GM21515 (cell line): Measurements from ENCODE around the gene GLRA1.
"Not testable (repeated sequence)": the region's sequence is repeated elsewhere in the genome, so short reads cannot be mapped to it uniquely, and the experiment has no call there.

Experiments used
- ATAC-seq: cut with Tn5 transposase; IDR thresholded peaks from one replicate; pipeline ENCODE4 v1.9.1; 2021; ENCODE audit not compliant: unreplicated experiment

Gene GLRA1

DNA sequence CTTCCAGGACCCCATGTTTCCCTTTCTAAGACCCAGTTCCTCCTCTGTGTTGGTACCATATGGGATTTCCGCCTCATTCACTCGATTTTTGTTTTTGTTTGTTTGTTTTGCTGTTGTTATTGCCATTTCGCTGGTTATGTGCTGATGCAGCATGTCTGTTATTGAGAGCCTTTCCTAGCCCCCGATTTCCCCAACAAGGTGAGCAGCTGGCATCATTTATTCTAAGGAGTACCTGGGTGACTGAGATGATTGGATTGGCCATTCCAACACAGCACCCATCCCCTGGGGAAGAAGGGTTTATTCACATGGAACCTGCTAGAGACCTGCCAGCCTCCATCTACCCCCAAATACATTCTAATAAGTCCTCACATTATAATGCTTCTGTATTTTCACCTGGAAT is 2.7 kb downstream of the GLRA1 start:
- no peak for ATAC-seq

DNA sequence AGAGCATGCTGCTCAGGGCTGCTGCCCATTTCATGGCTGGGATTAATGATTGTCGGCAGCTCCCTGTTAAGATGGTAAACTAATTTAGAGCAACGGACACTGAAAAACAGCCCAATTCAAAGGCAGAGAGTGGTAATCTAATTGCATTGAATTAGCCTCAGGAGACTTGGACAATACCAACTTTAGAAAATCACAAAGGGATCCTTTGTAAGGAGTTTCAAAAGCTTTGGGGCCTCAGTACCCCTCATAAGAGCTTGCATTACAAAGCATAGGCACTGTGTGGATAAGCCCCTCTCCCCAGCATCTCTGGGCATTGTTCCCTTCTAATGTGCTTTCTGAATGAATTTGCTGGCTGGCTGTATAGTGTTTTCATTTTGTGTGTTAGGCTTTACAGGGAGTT is 6.7 kb downstream of the GLRA1 start:
- ATAC-seq, result no peak

DNA sequence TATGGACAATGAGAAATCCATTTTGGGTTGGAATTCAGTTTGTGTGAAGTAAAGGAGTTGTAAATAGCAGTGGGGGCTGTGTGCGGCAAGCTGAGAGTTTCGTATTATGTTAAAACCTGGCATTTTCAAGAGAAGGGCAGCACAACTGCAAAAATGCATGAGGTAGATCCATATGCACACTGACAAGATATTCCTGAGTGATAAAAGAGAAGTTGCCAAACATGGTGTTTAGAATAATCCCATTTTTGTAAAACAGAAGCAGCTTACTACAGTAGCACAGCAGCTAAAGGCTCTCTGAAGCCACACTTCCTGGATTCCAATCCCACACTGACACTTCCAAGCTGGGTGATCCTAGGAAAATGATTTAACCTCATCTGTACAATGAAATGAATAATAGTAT is 11.2 kb downstream of the GLRA1 start:
- no peak for ATAC-seq

GRCh38 chr5:151912360-151912759 is 12.3 kb downstream of the GLRA1 start:
- ATAC-seq, result no peak

GRCh38 chr5:151911011-151911410 is 13.6 kb downstream of the GLRA1 start:
- no peak for ATAC-seq

DNA sequence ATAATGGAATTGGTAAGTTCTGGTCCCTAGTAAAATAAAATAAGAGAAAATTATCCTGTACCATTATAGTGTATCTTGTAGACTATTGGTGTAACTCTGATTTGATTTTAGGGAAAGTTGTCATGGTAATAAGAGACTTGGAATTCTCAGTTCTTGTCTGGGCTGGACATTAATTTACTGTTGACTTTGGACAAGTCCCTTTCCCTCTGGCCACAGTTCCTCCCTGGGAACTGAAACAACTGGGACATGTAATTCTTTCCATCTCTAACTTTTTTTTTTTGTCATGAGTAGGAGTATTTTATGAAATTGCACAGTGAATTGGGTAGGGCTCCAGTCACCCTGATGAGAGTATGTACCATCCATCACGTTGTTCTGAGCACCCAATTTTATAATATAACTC is 15.0 kb downstream of the GLRA1 start:
- ATAC-seq, result no peak

GRCh38 chr5:151906246-151906645 is 18.4 kb downstream of the GLRA1 start:
- no peak for ATAC-seq

DNA sequence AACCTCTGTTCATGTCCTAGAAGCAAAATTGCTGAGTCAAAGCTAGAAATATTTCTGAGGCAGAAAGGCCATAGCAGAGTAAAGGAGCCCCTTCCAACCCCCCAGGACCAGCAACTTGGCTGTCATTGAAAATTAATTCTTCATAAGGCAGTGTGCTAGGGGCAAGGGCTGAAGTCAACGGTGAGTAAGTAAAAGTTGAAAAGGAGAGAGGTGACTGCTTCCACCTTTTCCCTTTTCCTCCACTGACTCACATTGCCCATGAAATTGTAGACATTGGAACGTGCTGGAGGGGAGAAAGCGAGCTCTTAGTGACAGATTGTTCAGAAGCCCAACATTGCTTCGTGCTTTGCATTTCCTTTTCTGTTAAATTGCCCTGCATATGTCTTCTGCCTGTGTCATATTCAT is 19.1 kb downstream of the GLRA1 start:
- no peak for ATAC-seq

DNA sequence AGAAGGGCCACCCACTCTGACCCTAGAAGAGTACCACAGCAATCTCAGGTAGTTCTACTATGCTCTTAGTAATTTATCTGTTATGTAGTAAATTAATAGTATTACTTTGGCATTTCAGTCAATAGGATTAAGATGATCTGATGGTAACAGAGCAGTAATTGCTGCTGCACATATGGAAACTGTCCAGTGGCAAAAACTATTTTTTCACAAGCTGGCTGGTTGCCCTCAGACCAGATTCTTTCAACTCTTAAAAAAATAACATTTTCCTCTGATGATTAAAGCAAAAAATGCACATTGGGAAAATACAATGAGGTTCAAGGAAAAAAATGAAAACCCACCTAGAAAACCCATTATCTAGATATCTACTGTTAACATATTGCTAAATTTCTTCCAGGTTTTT is 19.7 kb downstream of the GLRA1 start:
- ATAC-seq, result no peak

- ATAC-seq, result no peak
Observed at GRCh38 chr5:151904127-151904526, 20.5 kb downstream of the GLRA1 start.

DNA sequence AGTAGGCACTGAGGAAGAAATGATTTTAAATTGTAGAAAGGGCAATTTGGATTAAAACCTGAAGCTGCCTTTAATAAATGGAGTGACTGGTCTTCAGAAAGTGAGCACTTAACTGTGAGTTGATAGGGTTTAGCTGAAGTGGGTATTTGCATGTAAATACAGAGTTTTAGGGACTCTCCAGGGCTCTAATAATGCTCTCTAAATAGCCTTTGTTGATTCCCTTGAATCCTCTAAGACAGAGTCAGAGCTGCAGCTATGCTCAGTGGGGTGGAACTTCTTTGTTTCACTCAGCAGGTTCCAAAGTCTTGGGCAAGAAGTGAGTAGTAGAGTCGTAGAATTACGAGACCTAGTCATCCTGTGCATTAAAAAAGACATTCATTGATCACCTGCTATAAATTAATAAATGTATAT is 21.4 kb downstream of the GLRA1 start:
- ATAC-seq, result peak; percentile 96

GRCh38 chr5:151902215-151902614 is 22.4 kb downstream of the GLRA1 start:
- ATAC-seq, result peak; percentile 32

- ATAC-seq, result no peak
Observed at GRCh38 chr5:151901611-151902010, 23.0 kb downstream of the GLRA1 start.

DNA sequence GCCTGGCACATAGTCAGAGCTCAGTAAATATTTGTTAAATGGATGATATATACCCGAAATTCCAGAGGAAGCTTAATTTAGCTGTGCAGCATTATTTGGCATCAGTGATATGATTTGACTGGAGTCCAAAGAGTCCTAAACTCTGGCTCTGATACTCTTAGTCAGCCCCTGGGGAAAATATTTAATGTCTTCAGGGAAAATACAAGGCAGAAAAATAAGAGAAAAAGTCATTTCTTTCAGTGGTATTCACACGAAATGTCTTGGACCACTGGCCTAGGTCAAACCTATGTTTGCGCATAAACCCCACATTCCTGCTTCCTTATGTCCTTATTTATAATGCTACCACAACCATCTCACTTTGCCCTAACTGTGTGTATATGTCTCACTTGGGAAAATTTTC is 23.8 kb downstream of the GLRA1 start:
- no peak for ATAC-seq

DNA sequence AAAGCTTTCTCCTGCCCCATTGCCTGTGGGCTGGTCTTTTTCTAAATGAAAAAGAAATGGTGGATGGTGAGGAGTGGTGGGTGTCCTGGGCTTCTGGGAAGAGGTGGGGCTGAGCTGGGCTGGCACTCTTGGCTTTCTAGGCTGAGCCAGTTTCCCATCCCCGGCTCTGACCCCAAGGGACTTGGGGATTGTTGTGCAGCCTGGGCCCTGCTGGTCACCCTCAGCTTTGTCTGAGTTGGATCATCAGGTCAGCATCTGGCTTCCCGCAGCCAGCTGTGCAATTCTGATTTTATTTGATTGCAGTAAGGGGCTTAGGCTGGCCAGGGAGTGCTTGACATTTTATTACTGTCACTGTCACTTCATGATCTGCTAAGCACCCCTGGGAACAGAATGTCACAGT is 25.3 kb downstream of the GLRA1 start:
- ATAC-seq, result no peak

- ATAC-seq, result no peak
Observed at GRCh38 chr5:151897896-151898295, 26.8 kb downstream of the GLRA1 start.

- ATAC-seq, result no peak
Observed at GRCh38 chr5:151897020-151897552, 27.6 kb downstream of the GLRA1 start.

GRCh38 chr5:151896031-151896691 is 28.5 kb downstream of the GLRA1 start:
- no peak for ATAC-seq

GRCh38 chr5:151895660-151896030 is 29.0 kb downstream of the GLRA1 start:
- no peak for ATAC-seq

DNA sequence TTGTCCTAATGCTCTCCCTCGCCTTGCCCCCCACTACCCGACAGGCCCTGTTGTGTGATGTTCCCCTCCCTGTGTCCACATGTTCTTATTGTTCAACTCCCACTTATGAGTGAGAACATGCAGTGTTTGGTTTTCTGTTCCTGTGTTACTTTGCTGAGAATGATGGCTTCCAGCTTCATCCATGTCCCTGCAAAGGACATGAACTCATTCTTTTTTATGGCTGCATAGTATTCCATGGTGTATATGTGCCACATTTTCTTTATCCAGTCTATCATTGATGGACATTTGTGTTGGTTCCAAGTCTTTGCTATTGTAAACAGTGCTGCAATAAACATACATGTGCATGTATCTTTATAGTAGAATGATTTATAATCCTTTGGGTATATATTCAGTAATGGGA is 31.2 kb downstream of the GLRA1 start:
- not testable (repeated sequence) for ATAC-seq

DNA sequence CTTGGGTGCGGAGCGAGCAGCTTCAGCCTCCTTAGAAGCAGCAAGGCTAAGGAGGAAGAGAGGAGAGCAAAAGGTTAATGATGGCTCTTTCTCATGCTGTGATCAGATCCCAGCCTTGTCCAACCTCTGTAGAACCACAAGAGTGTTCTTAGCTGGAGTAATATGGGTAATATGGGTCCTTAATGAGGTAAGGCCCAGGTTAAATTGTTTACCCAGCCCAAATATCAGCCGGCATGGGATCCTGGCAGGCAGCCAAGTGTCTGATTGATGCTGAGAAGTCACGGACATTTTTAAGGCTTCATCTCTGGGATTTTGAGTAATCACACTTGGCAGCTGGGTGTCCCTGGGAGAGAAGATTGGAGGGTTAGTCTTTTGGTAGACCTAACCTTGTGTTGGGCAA is 32.3 kb downstream of the GLRA1 start:
- ATAC-seq, result no peak

GRCh38 chr5:151890299-151890698 is 34.4 kb downstream of the GLRA1 start:
- no peak for ATAC-seq

DNA sequence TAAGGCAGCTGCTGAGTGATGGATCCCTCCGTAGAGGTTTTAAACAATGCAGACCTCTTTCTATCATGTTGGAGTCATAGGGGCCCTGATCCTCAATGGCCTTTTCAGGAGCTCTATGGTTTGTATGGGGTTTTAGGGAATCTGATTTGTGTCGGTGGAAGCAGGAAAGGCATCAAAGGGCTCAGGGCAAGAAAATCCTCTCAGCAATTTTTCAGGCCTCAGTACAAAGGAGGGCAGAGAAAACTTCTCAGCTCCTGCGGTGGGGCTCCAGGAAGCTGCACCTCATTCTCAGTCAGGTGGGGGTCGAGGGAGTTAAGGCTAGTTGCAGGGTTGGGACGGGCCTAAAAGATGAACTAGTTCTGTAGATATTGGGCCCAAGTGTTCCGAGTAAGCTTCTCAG is 35.0 kb downstream of the GLRA1 start:
- no peak for ATAC-seq
